ENCODE data around the gene FAM83F.

DNA sequence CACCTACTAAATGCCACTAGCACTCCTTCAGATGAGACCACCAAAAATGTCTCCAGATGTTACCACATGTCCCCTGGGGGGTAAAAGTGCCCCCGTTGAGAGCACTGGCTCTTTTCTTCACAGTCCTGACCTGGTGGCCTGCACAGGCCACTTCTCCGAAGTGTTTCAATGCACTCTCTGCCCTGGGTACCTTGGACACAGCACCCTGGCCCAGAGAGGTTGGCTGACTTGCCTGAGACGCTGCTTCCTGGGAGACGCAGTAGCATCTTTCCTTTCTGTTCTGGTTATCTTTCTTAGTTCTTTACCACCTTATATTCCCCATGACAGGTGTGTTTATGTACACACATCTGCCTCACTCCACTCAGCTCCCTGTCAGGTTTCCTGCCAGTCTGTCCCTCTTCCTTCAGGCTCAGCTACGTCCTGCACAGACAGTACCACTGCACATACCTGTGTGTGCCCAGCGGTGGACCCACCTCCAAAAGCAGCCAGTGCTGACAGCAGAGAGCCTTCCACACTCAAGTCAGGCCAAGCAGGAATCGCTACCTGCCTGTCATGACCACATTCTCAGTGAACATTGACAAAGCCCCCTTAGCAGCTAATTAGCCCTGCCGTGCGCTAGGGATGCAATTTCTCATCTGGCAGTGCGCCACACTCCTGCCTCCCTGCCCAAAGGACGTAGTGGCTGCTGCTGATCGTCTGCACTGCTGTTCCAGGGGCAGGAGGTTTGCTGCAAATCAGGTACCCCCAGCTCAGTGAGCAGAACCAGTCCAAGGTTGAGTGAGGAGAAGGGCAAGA is 39.0 kb downstream of the FAM83F start:
- TF ChIP-seq, protein P1, sequence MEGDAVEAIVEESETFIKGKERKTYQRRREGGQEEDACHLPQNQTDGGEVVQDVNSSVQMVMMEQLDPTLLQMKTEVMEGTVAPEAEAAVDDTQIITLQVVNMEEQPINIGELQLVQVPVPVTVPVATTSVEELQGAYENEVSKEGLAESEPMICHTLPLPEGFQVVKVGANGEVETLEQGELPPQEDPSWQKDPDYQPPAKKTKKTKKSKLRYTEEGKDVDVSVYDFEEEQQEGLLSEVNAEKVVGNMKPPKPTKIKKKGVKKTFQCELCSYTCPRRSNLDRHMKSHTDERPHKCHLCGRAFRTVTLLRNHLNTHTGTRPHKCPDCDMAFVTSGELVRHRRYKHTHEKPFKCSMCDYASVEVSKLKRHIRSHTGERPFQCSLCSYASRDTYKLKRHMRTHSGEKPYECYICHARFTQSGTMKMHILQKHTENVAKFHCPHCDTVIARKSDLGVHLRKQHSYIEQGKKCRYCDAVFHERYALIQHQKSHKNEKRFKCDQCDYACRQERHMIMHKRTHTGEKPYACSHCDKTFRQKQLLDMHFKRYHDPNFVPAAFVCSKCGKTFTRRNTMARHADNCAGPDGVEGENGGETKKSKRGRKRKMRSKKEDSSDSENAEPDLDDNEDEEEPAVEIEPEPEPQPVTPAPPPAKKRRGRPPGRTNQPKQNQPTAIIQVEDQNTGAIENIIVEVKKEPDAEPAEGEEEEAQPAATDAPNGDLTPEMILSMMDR (IDR thresholded peaks at IDR 0.05): no peak
- TF ChIP-seq EZH2 (IDR thresholded peaks at IDR 0.05; ENCODE audit: borderline replicate concordance, insufficient read depth, low read depth, low read length, poor library complexity, severe bottlenecking): no peak
